ENCODE measurements around the gene GMDS. TPM values are rescaled to one million over a fixed set of nuclear protein-coding genes. Genes with fewer than 3 reads are reported as not detected.
"Not testable (repeated sequence)": the region's sequence is repeated elsewhere in the genome, so short reads cannot be mapped to it uniquely, and the experiment has no call there.

GMDS gene
- total and polyA plus RNA-seq, 2 experiments from 2014 or later, result 3.0 to 12.6 TPM

- Histone ChIP-seq H3K4me2 (ENCODE audit: unreplicated experiment) (no peak overlapping the region), H3K79me2 (ENCODE audit: insufficient read depth) (no peaks in the 10 kb centered on the region), H4K20me1 (ENCODE audit: insufficient read depth) (no peaks in the 10 kb centered on the region), H3K27ac (no peak overlapping the region), H3F3A (ENCODE audit: insufficient read depth) (no peaks in the 10 kb centered on the region), H3K27me3 (replicated peaks; ENCODE audit: insufficient read depth) (no peaks in the 10 kb centered on the region), H3K9ac (no peak overlapping the region), H3K9me2 (ENCODE audit: insufficient read depth) (no peaks in the 10 kb centered on the region), H3K4me3 (no peak overlapping the region), H3K9me3 (ENCODE audit: low read depth) (no peaks in the 10 kb centered on the region), H2AFZ (no peak overlapping the region), H3K4me1 (ENCODE audit: insufficient read depth) (no peaks in the 10 kb centered on the region), H3K36me3 (ENCODE audit: low read depth) (no peaks in the 10 kb centered on the region)
- DNase-seq, result no peak
- no peak for TF ChIP-seq EZH2phosphoT487 (IDR thresholded peaks at IDR 0.05; ENCODE audit: insufficient read depth, low read depth)
- TF ChIP-seq EZH2 (IDR thresholded peaks at IDR 0.05; ENCODE audit: insufficient read depth, poor library complexity, severe bottlenecking), result no peak
- WGBS, 2 experiments (ENCODE audit: low coverage in 1 of 2, low lambda C conversion rate in 2 of 2, missing lambda C conversion rate in 2 of 2), result 79 to 81% methylated on average over 7 of the region's 7 CpGs
- in situ Hi-C loops (cut with MboI), result no loop called here
Observed at GRCh38 chr6:1850840-1851157, 394.6 kb downstream of the GMDS start.

GRCh38 chr6:1850121-1850839 lies 395.1 kb downstream of the GMDS start:
- Histone ChIP-seq H3K27me3 (replicated peaks; ENCODE audit: insufficient read depth) (no peaks in the 10 kb centered on the region), H3K4me1 (ENCODE audit: insufficient read depth) (no peaks in the 10 kb centered on the region), H3K9me3 (ENCODE audit: low read depth) (no peaks in the 10 kb centered on the region), H3K36me3 (ENCODE audit: low read depth) (no peaks in the 10 kb centered on the region), H3K9me2 (ENCODE audit: insufficient read depth) (no peaks in the 10 kb centered on the region), H3K4me2 (ENCODE audit: unreplicated experiment) (no peak overlapping the region), H3F3A (ENCODE audit: insufficient read depth) (no peaks in the 10 kb centered on the region), H2AFZ (no peak overlapping the region), H4K20me1 (ENCODE audit: insufficient read depth) (no peaks in the 10 kb centered on the region), H3K4me3 (no peak overlapping the region), H3K79me2 (ENCODE audit: insufficient read depth) (no peaks in the 10 kb centered on the region), H3K9ac (no peak overlapping the region), H3K27ac (no peak overlapping the region)
- DNase-seq, result no peak
- in situ Hi-C loops (cut with MboI), result no loop called here
- no peak for TF ChIP-seq EZH2phosphoT487 (IDR thresholded peaks at IDR 0.05; ENCODE audit: insufficient read depth, low read depth)
- TF ChIP-seq EZH2 (IDR thresholded peaks at IDR 0.05; ENCODE audit: insufficient read depth, poor library complexity, severe bottlenecking), result no peak
- WGBS, 2 experiments (ENCODE audit: low coverage in 1 of 2, low lambda C conversion rate in 2 of 2, missing lambda C conversion rate in 2 of 2), result 71 to 72% methylated on average over 8 of the region's 8 CpGs

GRCh38 chr6:1849691-1850090 lies 395.7 kb downstream of the GMDS start:
- Histone ChIP-seq H3K4me3 (no peak overlapping the region), H3K4me2 (ENCODE audit: unreplicated experiment) (no peak overlapping the region)

GRCh38 chr6:1848752-1849151 lies 396.7 kb downstream of the GMDS start:
- Histone ChIP-seq H3K36me3 (ENCODE audit: low read depth) (no peaks in the 10 kb centered on the region), H4K20me1 (ENCODE audit: insufficient read depth) (no peaks in the 10 kb centered on the region), H3K4me1 (ENCODE audit: insufficient read depth) (no peaks in the 10 kb centered on the region), H3K4me3 (no peak overlapping the region), H3K9me3 (ENCODE audit: low read depth) (no peaks in the 10 kb centered on the region), H3F3A (ENCODE audit: insufficient read depth) (no peaks in the 10 kb centered on the region), H2AFZ (no peak overlapping the region), H3K9me2 (ENCODE audit: insufficient read depth) (no peaks in the 10 kb centered on the region), H3K9ac (no peak overlapping the region), H3K27ac (no peak overlapping the region), H3K4me2 (ENCODE audit: unreplicated experiment) (no peak overlapping the region), H3K27me3 (replicated peaks; ENCODE audit: insufficient read depth) (no peaks in the 10 kb centered on the region), H3K79me2 (ENCODE audit: insufficient read depth) (no peaks in the 10 kb centered on the region)
- no peak for TF ChIP-seq EZH2phosphoT487 (IDR thresholded peaks at IDR 0.05; ENCODE audit: insufficient read depth, low read depth)
- no peak for TF ChIP-seq EZH2 (IDR thresholded peaks at IDR 0.05; ENCODE audit: insufficient read depth, poor library complexity, severe bottlenecking)
- in situ Hi-C loops (cut with MboI), result no loop called here
- no peak for DNase-seq
- WGBS, 2 experiments (ENCODE audit: low coverage in 1 of 2, low lambda C conversion rate in 2 of 2, missing lambda C conversion rate in 2 of 2), result 58 to 69% methylated on average over 1 of the region's 1 CpG

More at GRCh38 chr6:1849691-1850090, 395.7 kb downstream of the GMDS start:
- Histone ChIP-seq H3K4me1 (ENCODE audit: insufficient read depth) (no peaks in the 10 kb centered on the region), H2AFZ (no peak overlapping the region), H3K9ac (no peak overlapping the region), H3K36me3 (ENCODE audit: low read depth) (no peaks in the 10 kb centered on the region), H3K27me3 (replicated peaks; ENCODE audit: insufficient read depth) (no peaks in the 10 kb centered on the region), H3F3A (ENCODE audit: insufficient read depth) (no peaks in the 10 kb centered on the region), H3K27ac (no peak overlapping the region), H3K79me2 (ENCODE audit: insufficient read depth) (no peaks in the 10 kb centered on the region), H4K20me1 (ENCODE audit: insufficient read depth) (no peaks in the 10 kb centered on the region), H3K9me2 (ENCODE audit: insufficient read depth) (no peaks in the 10 kb centered on the region), H3K9me3 (ENCODE audit: low read depth) (no peaks in the 10 kb centered on the region)
- WGBS, 2 experiments (ENCODE audit: low coverage in 1 of 2, low lambda C conversion rate in 2 of 2, missing lambda C conversion rate in 2 of 2), result 88% methylated on average over 5 of the region's 5 CpGs
- in situ Hi-C loops (cut with MboI), result no loop called here
- no peak for DNase-seq
- TF ChIP-seq EZH2 (IDR thresholded peaks at IDR 0.05; ENCODE audit: insufficient read depth, poor library complexity, severe bottlenecking), result no peak

- H3K9ac ChIP-seq, result no peak overlapping the region
Observed at GRCh38 chr6:1846611-1847010, 398.8 kb downstream of the GMDS start.

GRCh38 chr6:1845543-1845942 lies 399.9 kb downstream of the GMDS start:
- H3K27me3 ChIP-seq (replicated peaks; ENCODE audit: insufficient read depth); H4K20me1 ChIP-seq (ENCODE audit: insufficient read depth); H3F3A ChIP-seq (ENCODE audit: insufficient read depth); in situ Hi-C loops (cut with MboI); H3K27ac ChIP-seq; H3K9me3 ChIP-seq (ENCODE audit: low read depth); H3K4me2 ChIP-seq (ENCODE audit: unreplicated experiment); H3K9me2 ChIP-seq (ENCODE audit: insufficient read depth); H3K36me3 ChIP-seq (ENCODE audit: low read depth); H3K4me3 ChIP-seq; H3K9ac ChIP-seq; H3K4me1 ChIP-seq (ENCODE audit: insufficient read depth); DNase-seq; H3K79me2 ChIP-seq (ENCODE audit: insufficient read depth); H2AFZ ChIP-seq: not testable (repeated sequence)
- WGBS, 2 experiments (ENCODE audit: low coverage in 1 of 2, low lambda C conversion rate in 2 of 2, missing lambda C conversion rate in 2 of 2), result 96 to 97% methylated on average over 5 of the region's 5 CpGs

More at GRCh38 chr6:1846611-1847010, 398.8 kb downstream of the GMDS start:
- H3K27ac ChIP-seq, result no peak overlapping the region
- no peaks in the 10 kb centered on the region for H3K9me3 ChIP-seq (ENCODE audit: low read depth)
- no peaks in the 10 kb centered on the region for H4K20me1 ChIP-seq (ENCODE audit: insufficient read depth)
- no peaks in the 10 kb centered on the region for H3K27me3 ChIP-seq (replicated peaks; ENCODE audit: insufficient read depth)
- H2AFZ ChIP-seq, result no peak overlapping the region
- TF ChIP-seq EZH2 (IDR thresholded peaks at IDR 0.05; ENCODE audit: insufficient read depth, poor library complexity, severe bottlenecking), result no peak
- TF ChIP-seq EZH2phosphoT487 (IDR thresholded peaks at IDR 0.05; ENCODE audit: insufficient read depth, low read depth), result no peak
- no peaks in the 10 kb centered on the region for H3K4me1 ChIP-seq (ENCODE audit: insufficient read depth)
- H3K9me2 ChIP-seq (ENCODE audit: insufficient read depth), result no peaks in the 10 kb centered on the region
- in situ Hi-C loops (cut with MboI), result no loop called here
- 88 to 93% methylated on average over 3 of the region's 3 CpGs for WGBS, 2 experiments (ENCODE audit: low coverage in 1 of 2, low lambda C conversion rate in 2 of 2, missing lambda C conversion rate in 2 of 2)
- no peaks in the 10 kb centered on the region for H3F3A ChIP-seq (ENCODE audit: insufficient read depth)
- no peaks in the 10 kb centered on the region for H3K79me2 ChIP-seq (ENCODE audit: insufficient read depth)
- DNase-seq, result no peak
- no peak overlapping the region for H3K4me3 ChIP-seq
- H3K4me2 ChIP-seq (ENCODE audit: unreplicated experiment), result no peak overlapping the region
- no peaks in the 10 kb centered on the region for H3K36me3 ChIP-seq (ENCODE audit: low read depth)
